Prostate gland (tissue), 2 donors: ENCODE data around the gene RPL34.

Source experiments
- POLR2A ChIP-seq: fragments of 450-650 bp; IDR thresholded peaks from one replicate; pipeline ENCODE4 v1.6.1; 2016; ENCODE audit warnings: antibody characterized with exemption, mild to moderate bottlenecking
- POLR2AphosphoS5 ChIP-seq: sonication (generic); formaldehyde crosslinking; IDR thresholded peaks from one replicate; pipeline ENCODE4 v1.6.1; 2017; ENCODE audit warnings: antibody characterized with exemption
- TF ChIP-seq, protein P1 (sequence below), 4 experiments: fragments of 200-600 bp in 2 of 4; fragments of 450-650 bp in 2 of 4; sonication (generic) in 2 of 4; IDR thresholded peaks; 1 replicate in 3 of 4; 2 replicates in 1 of 4; pipeline ENCODE4 v1.5.1; 2016 to 2019; ENCODE audit warnings: antibody characterized with exemption in 4 of 4, mild to moderate bottlenecking in 2 of 4, moderate library complexity in 2 of 4

DNA sequence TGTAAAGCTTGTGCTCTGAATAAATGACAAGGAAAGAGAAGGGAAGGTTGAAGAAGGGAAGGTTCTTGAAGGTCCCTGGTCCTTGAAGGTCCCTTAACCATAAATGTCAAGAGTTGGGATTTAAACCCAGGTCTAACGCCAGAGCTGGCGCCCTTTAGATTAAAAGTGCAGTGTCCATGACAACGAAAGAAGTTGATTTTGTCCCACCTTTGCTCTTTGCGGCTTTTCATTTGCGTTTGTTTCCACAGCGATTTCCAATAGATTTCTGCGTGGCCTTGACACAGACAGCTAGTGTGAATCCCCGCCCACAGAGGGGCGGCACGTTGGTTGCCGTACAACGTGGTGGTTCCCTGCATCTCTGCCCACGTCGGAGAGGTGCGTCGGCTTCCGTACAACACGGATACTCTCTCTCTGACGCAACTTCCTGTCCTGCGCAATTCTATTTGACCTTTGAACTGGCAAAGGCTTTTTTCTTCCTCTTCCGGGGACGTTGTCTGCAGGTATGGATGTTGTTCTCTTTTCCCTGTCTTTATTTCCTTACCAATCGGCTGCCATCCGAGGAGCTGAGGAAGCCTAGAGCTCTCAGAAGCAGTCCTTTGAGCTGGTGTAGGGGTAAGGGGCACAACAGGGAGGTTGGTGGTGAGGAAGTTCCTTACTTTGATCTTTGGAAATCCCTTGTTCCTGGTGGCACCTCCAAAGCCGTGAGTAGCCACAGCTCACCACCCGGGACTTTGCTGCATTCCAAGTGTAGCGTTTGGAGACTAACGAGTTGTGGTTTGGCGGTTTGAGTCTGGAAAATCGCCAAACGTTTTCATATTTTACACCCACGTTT is at the start of gene RPL34:
- TF ChIP-seq, protein P1, sequence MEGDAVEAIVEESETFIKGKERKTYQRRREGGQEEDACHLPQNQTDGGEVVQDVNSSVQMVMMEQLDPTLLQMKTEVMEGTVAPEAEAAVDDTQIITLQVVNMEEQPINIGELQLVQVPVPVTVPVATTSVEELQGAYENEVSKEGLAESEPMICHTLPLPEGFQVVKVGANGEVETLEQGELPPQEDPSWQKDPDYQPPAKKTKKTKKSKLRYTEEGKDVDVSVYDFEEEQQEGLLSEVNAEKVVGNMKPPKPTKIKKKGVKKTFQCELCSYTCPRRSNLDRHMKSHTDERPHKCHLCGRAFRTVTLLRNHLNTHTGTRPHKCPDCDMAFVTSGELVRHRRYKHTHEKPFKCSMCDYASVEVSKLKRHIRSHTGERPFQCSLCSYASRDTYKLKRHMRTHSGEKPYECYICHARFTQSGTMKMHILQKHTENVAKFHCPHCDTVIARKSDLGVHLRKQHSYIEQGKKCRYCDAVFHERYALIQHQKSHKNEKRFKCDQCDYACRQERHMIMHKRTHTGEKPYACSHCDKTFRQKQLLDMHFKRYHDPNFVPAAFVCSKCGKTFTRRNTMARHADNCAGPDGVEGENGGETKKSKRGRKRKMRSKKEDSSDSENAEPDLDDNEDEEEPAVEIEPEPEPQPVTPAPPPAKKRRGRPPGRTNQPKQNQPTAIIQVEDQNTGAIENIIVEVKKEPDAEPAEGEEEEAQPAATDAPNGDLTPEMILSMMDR (IDR thresholded peaks at IDR 0.05): no peak
- peak; percentile 83 for TF ChIP-seq POLR2A
- TF ChIP-seq POLR2AphosphoS5: peak; percentile 100
